HepG2 (cell line): ENCODE results near the gene ACOXL. TPM values are rescaled to one million over a fixed set of nuclear protein-coding genes. Genes with fewer than 3 reads are reported as not detected.

Experiments
- ATF3 ChIP-seq: sonication (generic); formaldehyde crosslinking; IDR thresholded peaks from 2 replicates; pipeline ENCODE4 v1.4.0; 2020; ENCODE audit warnings: missing genetic modification reagents
- ESRRA ChIP-seq: sonication (generic); formaldehyde crosslinking; IDR thresholded peaks from 2 replicates; pipeline ENCODE4 v1.5.1; 2020; ENCODE audit warnings: mild to moderate bottlenecking, low read depth, missing genetic modification reagents
- FIP1L1 ChIP-seq: fragments of 200-400 bp; formaldehyde crosslinking; IDR thresholded peaks from 2 replicates; pipeline ENCODE4 v1.6.1; 2018; ENCODE audit warnings: low read depth, mild to moderate bottlenecking, low read length, moderate library complexity, borderline replicate concordance; ENCODE audit not compliant: insufficient read depth
- FOXK2 ChIP-seq: fragments of 450-650 bp; IDR thresholded peaks from 2 replicates; pipeline ENCODE4 v1.6.1; 2016
- GATA4 ChIP-seq: sonication (generic); IDR thresholded peaks from 2 replicates; pipeline ENCODE4 v1.6.1; 2016; ENCODE audit warnings: antibody characterized with exemption, low read depth, borderline replicate concordance
- GZF1 ChIP-seq: sonication (generic); formaldehyde crosslinking; IDR thresholded peaks from 2 replicates; pipeline ENCODE4 v1.5.1; 2020; ENCODE audit warnings: mild to moderate bottlenecking, missing genetic modification reagents
- HNRNPLL ChIP-seq: fragments of 200-400 bp; formaldehyde crosslinking; IDR thresholded peaks from 2 replicates; pipeline ENCODE4 v1.6.1; 2017; ENCODE audit warnings: mild to moderate bottlenecking, low read depth, low read length; ENCODE audit not compliant: poor library complexity, severe bottlenecking
- ISX ChIP-seq: sonication (generic); formaldehyde crosslinking; conservative IDR thresholded peaks from 2 replicates; pipeline ENCODE4 v1.5.0; 2020; ENCODE audit warnings: missing genetic modification reagents
- KLF11 ChIP-seq: IDR thresholded peaks from 2 replicates; pipeline ENCODE4 v1.6.1; 2016; ENCODE audit warnings: missing compliant biosample characterization
- MBD4 ChIP-seq: IDR thresholded peaks from 2 replicates; pipeline ENCODE4 v1.6.1; 2012; ENCODE audit warnings: low read length, inconsistent platforms, borderline replicate concordance
- POLR2AphosphoS2 ChIP-seq: IDR thresholded peaks from 2 replicates; pipeline ENCODE4 v1.6.1; 2011; ENCODE audit warnings: low read depth, low read length, improper control_type of control experiment
- SMAD3 ChIP-seq: sonication (generic); formaldehyde crosslinking; IDR thresholded peaks from 2 replicates; pipeline ENCODE4 v1.4.0; 2020; ENCODE audit warnings: missing genetic modification reagents
- TEF ChIP-seq: sonication (generic); formaldehyde crosslinking; IDR thresholded peaks from 2 replicates; pipeline ENCODE4 v1.5.0; 2020; ENCODE audit warnings: missing genetic modification reagents
- ZBTB39 ChIP-seq: sonication (generic); formaldehyde crosslinking; IDR thresholded peaks from 2 replicates; pipeline ENCODE4 v1.5.0; 2020; ENCODE audit warnings: missing genetic modification reagents
- ZNF10 ChIP-seq: sonication (generic); formaldehyde crosslinking; IDR thresholded peaks from 2 replicates; pipeline ENCODE4 v1.4.0; 2020; ENCODE audit warnings: mild to moderate bottlenecking, low read depth, missing genetic modification reagents, borderline replicate concordance
- ZNF354B ChIP-seq: sonication (generic); formaldehyde crosslinking; IDR thresholded peaks from 2 replicates; pipeline ENCODE4 v1.8.0; 2022; ENCODE audit warnings: mild to moderate bottlenecking, missing genetic modification reagents
- ZNF513 ChIP-seq: sonication (generic); formaldehyde crosslinking; conservative IDR thresholded peaks from 2 replicates; pipeline ENCODE4 v1.5.0; 2020; ENCODE audit warnings: missing genetic modification reagents
- ZNF543 ChIP-seq: sonication (generic); formaldehyde crosslinking; IDR thresholded peaks from 2 replicates; pipeline ENCODE4 v1.4.0; 2020; ENCODE audit warnings: mild to moderate bottlenecking, missing genetic modification reagents
- ZNF546 ChIP-seq: sonication (generic); formaldehyde crosslinking; conservative IDR thresholded peaks from 2 replicates; pipeline ENCODE4 v1.8.1; 2023; ENCODE audit warnings: mild to moderate bottlenecking, missing genetic modification reagents
- ZNF589 ChIP-seq: sonication (generic); formaldehyde crosslinking; conservative IDR thresholded peaks from 2 replicates; pipeline ENCODE4 v1.8.0; 2022; ENCODE audit warnings: mild to moderate bottlenecking, moderate library complexity, missing genetic modification reagents
- ZNF644 ChIP-seq: IDR thresholded peaks from 2 replicates; pipeline ENCODE4 v1.6.1; 2016; ENCODE audit warnings: low read depth
- ZNF7 ChIP-seq: IDR thresholded peaks from 2 replicates; pipeline ENCODE4 v1.6.1; 2016; ENCODE audit warnings: missing biosample characterization, missing genetic modification reagents
- ZNF775 ChIP-seq: sonication (generic); formaldehyde crosslinking; IDR thresholded peaks from 2 replicates; pipeline ENCODE4 v1.4.0; 2020; ENCODE audit warnings: missing genetic modification reagents, mild to moderate bottlenecking, moderate library complexity, borderline replicate concordance
- ZNF777 ChIP-seq: sonication (generic); formaldehyde crosslinking; IDR thresholded peaks from 2 replicates; pipeline ENCODE4 v1.4.0; 2020; ENCODE audit warnings: missing genetic modification reagents
- ZNF816 ChIP-seq: sonication (generic); formaldehyde crosslinking; IDR thresholded peaks from 2 replicates; pipeline ENCODE4 v1.8.0; 2022; ENCODE audit warnings: missing genetic modification reagents, mild to moderate bottlenecking, borderline replicate concordance
- ZNF878 ChIP-seq: sonication (generic); formaldehyde crosslinking; IDR thresholded peaks from 2 replicates; pipeline ENCODE4 v1.8.1; 2023; ENCODE audit warnings: mild to moderate bottlenecking, missing genetic modification reagents, moderate library complexity
- polyA plus RNA-seq, 8 experiments: library from polyadenylated mRNA; depleted of rRNA in 3 of 8; stranded (reverse) in 7 of 8; unstranded in 1 of 8; fragments of >200 nt; fragmentation: Illumina TruSeq in 4 of 8; extraction: Trizol in 4 of 8; gene quantifications; 2 replicates each; pipeline versions ENCODE4 v1.2.1 to v1.2.3, GENCODE V29; 2011 to 2016; ENCODE audit warnings: low read depth in 4 of 8, missing spikeins in 1 of 8, mixed read lengths in 1 of 8; ENCODE audit not compliant: insufficient read depth in 1 of 8
- total RNA-seq, 5 experiments: library from RNA; depleted of rRNA; stranded (reverse); fragments of >200 nt; fragmentation: Illumina TruSeq; extraction: Trizol; gene quantifications; 2 replicates each; pipeline ENCODE4 v1.2.3, GENCODE V29; 2016; ENCODE audit warnings: low read depth in 1 of 5

Gene ACOXL
- total and polyA plus RNA-seq, 2 of the 13 experiments (the other 11 are each of a cell fraction or from before 2014, with no cell fraction given): not detected

- no peak for TF ChIP-seq ZNF513 (CRISPR knock-in tag)
- TF ChIP-seq ZNF10: no peak
- no peak for TF ChIP-seq ZNF7 (CRISPR knock-in tag)
- no peak for TF ChIP-seq ZNF589 (CRISPR knock-in tag)
- no peak for TF ChIP-seq ISX
- no peak for TF ChIP-seq ATF3 (CRISPR knock-in tag)
- no peak for TF ChIP-seq HNRNPLL
- no peak for TF ChIP-seq GATA4
- TF ChIP-seq KLF11: 0 out of 2 replicates have a peak, but pooled peaks have one; percentile 35
- TF ChIP-seq FIP1L1: no peak
- no peak for TF ChIP-seq ZNF777 (CRISPR knock-in tag)
- no peak for TF ChIP-seq ZNF354B (CRISPR knock-in tag)
- TF ChIP-seq ZNF543: no peak
- TF ChIP-seq ZNF546 (CRISPR knock-in tag): no peak
- no peak for TF ChIP-seq ZBTB39 (CRISPR knock-in tag)
- no peak for TF ChIP-seq MBD4
- TF ChIP-seq ZNF644 (CRISPR knock-in tag): no peak
- 0 out of 2 replicates have a peak, but pooled peaks have one; percentile 31 for TF ChIP-seq GZF1 (CRISPR knock-in tag)
- TF ChIP-seq ZNF775 (CRISPR knock-in tag): no peak
- no peak for TF ChIP-seq POLR2AphosphoS2
- no peak for TF ChIP-seq ZNF878 (CRISPR knock-in tag)
- no peak for TF ChIP-seq ZNF816 (CRISPR knock-in tag)
- TF ChIP-seq SMAD3 (CRISPR knock-in tag): 0 out of 2 replicates have a peak, but pooled peaks have one; percentile 43
- TF ChIP-seq ESRRA (CRISPR knock-in tag): no peak
- TF ChIP-seq FOXK2: no peak
- no peak for TF ChIP-seq TEF (CRISPR knock-in tag)
Observed at GRCh38 chr2:111116843-111117597, 384.6 kb downstream of the ACOXL start (continued).
